NT2/D1 (cell line): ENCODE measurements around the gene FARP1.

ENCODE experiments used
- SUZ12 ChIP-seq: IDR thresholded peaks from 2 replicates; pipeline ENCODE4 v1.6.1; 2011; ENCODE audit not compliant: insufficient read length, insufficient read depth; ENCODE audit errors: extremely low read depth
- YY1 ChIP-seq: IDR thresholded peaks from 2 replicates; pipeline ENCODE4 v1.6.1; 2011; ENCODE audit not compliant: insufficient read length, insufficient read depth

DNA sequence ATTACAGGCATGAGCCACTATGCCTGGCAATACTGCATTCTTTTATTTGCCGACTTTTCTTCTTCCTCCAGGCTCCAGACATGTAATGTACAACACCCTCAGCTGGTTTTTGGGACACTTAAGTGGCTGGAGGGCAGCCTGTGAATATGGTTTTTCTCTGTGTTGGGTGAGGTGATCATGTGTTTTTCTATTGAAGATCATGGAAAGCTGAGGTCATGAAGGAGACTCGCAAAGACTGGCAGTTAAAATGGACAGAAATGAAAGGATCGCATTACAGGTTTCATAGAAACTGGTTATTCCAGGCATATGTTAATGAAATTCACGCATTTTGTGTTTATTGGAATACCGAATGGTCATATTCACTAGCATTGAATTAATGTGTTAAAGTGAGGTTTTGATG is 119.4 kb downstream of the FARP1 start:
- no peak for TF ChIP-seq SUZ12
- no peak for TF ChIP-seq YY1
